ENCODE data around the gene SSPN. TPM values are rescaled to one million over a fixed set of nuclear protein-coding genes. Genes with fewer than 3 reads are reported as not detected.

SSPN gene
- total and polyA plus RNA-seq, 8 donors, result 1.8 to 52.4 (median 11.1) TPM

DNA sequence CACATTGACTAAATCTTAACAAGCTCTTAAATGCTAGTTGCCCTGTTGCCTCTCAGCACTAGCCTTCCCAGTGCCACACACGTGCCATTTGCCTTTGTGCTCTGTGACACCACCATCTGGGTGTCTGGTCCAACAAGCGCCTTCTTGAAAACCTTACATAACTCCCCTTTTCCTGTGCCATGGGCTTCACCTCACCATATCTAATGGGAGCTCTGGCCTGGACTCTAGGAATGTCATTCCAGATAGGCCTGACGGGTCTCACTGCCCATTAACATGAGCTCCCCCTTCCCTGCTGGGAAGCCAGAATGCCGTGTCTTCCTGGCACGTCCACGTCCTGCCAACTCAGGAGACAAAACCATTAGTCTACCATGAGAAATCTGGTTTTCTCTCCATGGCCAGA is 24.4 kb downstream of the SSPN start:
- whole genome bisulfite sequencing, 5 donors, result 81 to 95% (median 91%) methylated on average over 6 of the region's 6 CpGs
- no peak overlapping the region for H3K27ac ChIP-seq
- no peak for DNase-seq
- H3K27me3 ChIP-seq, result no peaks in the 10 kb centered on the region
- intact Hi-C loops (cut with DNase I; ENCODE audit: low total_unique reads), result no loop called here
- TF ChIP-seq, protein P1, sequence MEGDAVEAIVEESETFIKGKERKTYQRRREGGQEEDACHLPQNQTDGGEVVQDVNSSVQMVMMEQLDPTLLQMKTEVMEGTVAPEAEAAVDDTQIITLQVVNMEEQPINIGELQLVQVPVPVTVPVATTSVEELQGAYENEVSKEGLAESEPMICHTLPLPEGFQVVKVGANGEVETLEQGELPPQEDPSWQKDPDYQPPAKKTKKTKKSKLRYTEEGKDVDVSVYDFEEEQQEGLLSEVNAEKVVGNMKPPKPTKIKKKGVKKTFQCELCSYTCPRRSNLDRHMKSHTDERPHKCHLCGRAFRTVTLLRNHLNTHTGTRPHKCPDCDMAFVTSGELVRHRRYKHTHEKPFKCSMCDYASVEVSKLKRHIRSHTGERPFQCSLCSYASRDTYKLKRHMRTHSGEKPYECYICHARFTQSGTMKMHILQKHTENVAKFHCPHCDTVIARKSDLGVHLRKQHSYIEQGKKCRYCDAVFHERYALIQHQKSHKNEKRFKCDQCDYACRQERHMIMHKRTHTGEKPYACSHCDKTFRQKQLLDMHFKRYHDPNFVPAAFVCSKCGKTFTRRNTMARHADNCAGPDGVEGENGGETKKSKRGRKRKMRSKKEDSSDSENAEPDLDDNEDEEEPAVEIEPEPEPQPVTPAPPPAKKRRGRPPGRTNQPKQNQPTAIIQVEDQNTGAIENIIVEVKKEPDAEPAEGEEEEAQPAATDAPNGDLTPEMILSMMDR (IDR thresholded peaks at IDR 0.05), result no peak
- no peak overlapping the region for H3K4me3 ChIP-seq
- no peaks in the 10 kb centered on the region for H3K36me3 ChIP-seq
- H3K4me1 ChIP-seq, result no peaks in the 10 kb centered on the region
- H3K9me3 ChIP-seq, result no peaks in the 10 kb centered on the region

DNA sequence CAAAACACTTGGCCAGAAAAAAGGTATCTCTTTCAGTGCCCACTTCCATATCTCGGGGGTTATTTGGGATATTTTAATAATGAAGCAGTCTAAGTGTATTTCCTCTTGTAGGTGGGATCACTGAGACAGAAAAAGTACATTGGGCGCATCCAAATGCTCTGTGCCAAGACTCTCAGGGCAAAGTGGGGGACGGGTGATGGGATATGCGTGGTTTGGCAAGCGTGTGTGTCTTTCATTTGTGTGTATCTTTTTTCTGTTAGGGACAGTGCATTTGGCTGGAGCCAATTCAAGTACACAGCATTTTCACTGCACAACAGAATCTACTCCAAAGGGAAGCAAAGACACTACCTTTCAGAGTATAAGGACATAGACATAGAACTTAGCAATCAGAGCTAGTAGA is 29.3 kb downstream of the SSPN start:
- Histone ChIP-seq H3K4me3 (no peak overlapping the region), H3K27ac (no peak overlapping the region), H3K27me3 (peaks cover 0 to 13% (median 11%) of the 10 kb centered on the region in 3 donors), H3K36me3 (no peaks in the 10 kb centered on the region), H3K9me3 (no peaks in the 10 kb centered on the region), H3K4me1 (peaks cover 0 to 15% (median 9%) of the 10 kb centered on the region in 4 donors)
- WGBS, 5 donors, result 88 to 95% (median 90%) methylated on average over 5 of the region's 5 CpGs
- intact Hi-C loops (cut with DNase I; ENCODE audit: low total_unique reads), result no loop called here
- DNase-seq, result no peak
- TF ChIP-seq, protein P1 (IDR thresholded peaks at IDR 0.05), result no peak
- TF ChIP-seq POLR2AphosphoS5 (IDR thresholded peaks at IDR 0.05) (no peak), EP300 (IDR thresholded peaks at IDR 0.05) (no peak), POLR2A (IDR thresholded peaks at IDR 0.05) (no peak)

DNA sequence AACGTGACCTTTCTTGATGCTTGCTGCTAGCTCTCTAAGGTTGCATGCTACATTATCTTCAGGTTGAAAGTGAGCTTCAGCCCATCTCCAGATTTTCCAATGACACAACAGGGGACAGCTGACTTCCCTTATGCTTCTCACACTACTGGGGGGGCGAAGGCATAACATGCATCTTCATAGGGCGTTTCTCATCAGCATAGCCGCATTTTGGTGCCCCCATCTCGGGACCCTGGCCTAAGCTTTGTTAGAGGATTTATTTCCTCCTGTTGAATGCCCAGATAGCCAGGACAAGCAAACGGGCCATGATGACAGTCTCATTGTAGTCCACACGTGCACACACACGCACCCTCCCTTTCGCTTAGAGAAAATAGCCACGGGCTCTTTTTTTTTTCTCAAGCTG is 30.7 kb downstream of the SSPN start:
- TF ChIP-seq POLR2AphosphoS5 (IDR thresholded peaks at IDR 0.05) (no peak), EP300 (IDR thresholded peaks at IDR 0.05) (no peak), POLR2A (IDR thresholded peaks at IDR 0.05) (no peak)
- TF ChIP-seq, protein P1 (IDR thresholded peaks at IDR 0.05), result no peak
- no peak for DNase-seq
- no peaks in the 10 kb centered on the region for H3K36me3 ChIP-seq
- intact Hi-C loops (cut with DNase I; ENCODE audit: low total_unique reads), result no loop called here
- WGBS, 5 donors, result 65 to 69% (median 68%) methylated on average over 10 of the region's 10 CpGs
- peaks cover 0 to 13% (median 11%) of the 10 kb centered on the region in 3 donors for H3K27me3 ChIP-seq
- peak overlapping the region in 1 of 5 donors; percentile 65 for H3K27ac ChIP-seq
- peaks cover 0 to 15% (median 9%) of the 10 kb centered on the region in 4 donors for H3K4me1 ChIP-seq
- H3K9me3 ChIP-seq, result no peaks in the 10 kb centered on the region
- peak overlapping the region; percentile 43 to 45 (median 44) for H3K4me3 ChIP-seq

DNA sequence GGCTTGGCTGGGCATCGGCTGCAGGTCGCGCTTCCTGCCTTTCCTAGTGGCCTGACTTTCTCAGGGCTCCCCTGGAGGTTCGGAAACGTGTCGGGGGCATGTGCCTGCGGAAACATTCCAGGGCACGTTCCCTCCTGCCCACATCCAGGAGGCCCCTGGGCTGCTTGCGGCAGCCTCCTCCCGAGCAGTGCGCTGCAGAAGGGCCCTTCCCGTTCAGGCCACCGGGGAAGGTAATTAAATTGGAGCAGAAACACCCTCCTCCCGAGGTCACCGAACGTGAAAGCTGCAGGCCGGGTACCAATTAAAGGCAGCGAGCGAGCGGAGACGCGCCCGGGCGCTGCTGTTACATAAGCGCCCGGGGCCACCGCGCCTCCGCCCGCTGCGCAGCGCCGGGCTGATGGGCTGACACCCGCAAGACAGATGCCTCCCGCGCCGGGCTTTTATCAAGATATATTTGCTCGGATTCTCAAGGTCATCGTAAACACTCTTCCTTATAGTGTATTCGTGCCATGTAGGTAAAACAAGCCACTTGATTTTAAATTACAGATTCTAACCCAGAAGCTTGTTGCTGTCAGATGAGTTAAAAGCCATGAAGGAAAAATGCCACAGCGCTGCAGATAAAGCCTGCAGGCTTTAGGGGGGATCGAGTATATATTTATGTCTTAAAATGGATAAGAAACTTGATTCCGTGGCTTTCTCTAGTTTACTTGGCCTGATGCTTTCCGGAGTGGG is 31.4 kb downstream of the SSPN start:
- Histone ChIP-seq H3K36me3 (no peaks in the 10 kb centered on the region), H3K9me3 (no peaks in the 10 kb centered on the region), H3K4me3 (peak overlapping the region; percentile 43 to 45 (median 44)), H3K27me3 (peaks cover 0 to 13% (median 11%) of the 10 kb centered on the region in 3 donors), H3K27ac (peak overlapping the region in 2 of 5 donors; percentile 22 to 65), H3K4me1 (peaks cover 0 to 17% (median 10%) of the 10 kb centered on the region in 4 donors)
- 4 to 7% (median 4%) methylated on average over 43 to 44 of the region's 44 CpGs for WGBS, 5 donors
- DNase-seq, result peak; percentile 30 to 70
- TF ChIP-seq POLR2A (IDR thresholded peaks at IDR 0.05), result no peak
- TF ChIP-seq EP300 (IDR thresholded peaks at IDR 0.05), result no peak
- TF ChIP-seq, protein P1 (IDR thresholded peaks at IDR 0.05), result no peak
- no peak for TF ChIP-seq POLR2AphosphoS5 (IDR thresholded peaks at IDR 0.05)
- intact Hi-C loops (cut with DNase I; ENCODE audit: low total_unique reads), result no loop called here
